HL-60 (cell line): ENCODE data around the gene BHMT.

Source experiments
- DNase-seq, 2 experiments: peaks; one replicate each; pipeline ENCODE4 v3.0.0-alpha.2; 2010 to 2020; ENCODE audit warnings: low read depth in 1 of 2, low spot score in 1 of 2
- H3K27ac ChIP-seq: fragments of 250-450 bp; sonication (Bioruptor Pico); replicated peaks from 2 replicates; pipeline ENCODE4 v1.5.1; 2020; ENCODE audit warnings: mild to moderate bottlenecking, moderate library complexity
- H3K27me3 ChIP-seq: fragments of 250-450 bp; sonication (Bioruptor Pico); 2 replicates; pipeline ENCODE4 v1.5.1; 2021; ENCODE audit warnings: mild to moderate bottlenecking, moderate library complexity; ENCODE audit not compliant: insufficient read depth, poor library complexity, severe bottlenecking
- H3K4me3 ChIP-seq: replicated peaks from 2 replicates; pipeline ENCODE4 v1.5.1; 2011; ENCODE audit warnings: mild to moderate bottlenecking, control low read depth, low read length; ENCODE audit not compliant: insufficient read depth
- GABPA ChIP-seq: IDR thresholded peaks from 2 replicates; pipeline ENCODE4 v1.6.1; 2012; ENCODE audit warnings: low read depth
- POLR2AphosphoS5 ChIP-seq: IDR thresholded peaks from 2 replicates; pipeline ENCODE4 v1.6.1; 2012; ENCODE audit warnings: low read depth
- SPI1 ChIP-seq: IDR thresholded peaks from 2 replicates; pipeline ENCODE4 v1.6.1; 2012; ENCODE audit warnings: low read depth, mild to moderate bottlenecking, borderline replicate concordance
- TF ChIP-seq, protein P1 (sequence below): IDR thresholded peaks from 2 replicates; pipeline ENCODE4 v1.6.1; 2012; ENCODE audit warnings: low read depth; ENCODE audit not compliant: insufficient replicate concordance
- TF ChIP-seq, protein P2 (sequence below): IDR thresholded peaks from one replicate; pipeline ENCODE4 v1.5.1; 2011; ENCODE audit warnings: low read length, control low read depth, inconsistent platforms; ENCODE audit not compliant: insufficient read depth

BHMT gene

GRCh38 chr5:79081779-79082178 is 29.8 kb upstream of the BHMT start:
- H3K27me3 ChIP-seq, result no peaks in the 10 kb centered on the region
- H3K4me3 ChIP-seq, result no peak overlapping the region
- TF ChIP-seq SPI1, result no peak
- TF ChIP-seq, protein P1, sequence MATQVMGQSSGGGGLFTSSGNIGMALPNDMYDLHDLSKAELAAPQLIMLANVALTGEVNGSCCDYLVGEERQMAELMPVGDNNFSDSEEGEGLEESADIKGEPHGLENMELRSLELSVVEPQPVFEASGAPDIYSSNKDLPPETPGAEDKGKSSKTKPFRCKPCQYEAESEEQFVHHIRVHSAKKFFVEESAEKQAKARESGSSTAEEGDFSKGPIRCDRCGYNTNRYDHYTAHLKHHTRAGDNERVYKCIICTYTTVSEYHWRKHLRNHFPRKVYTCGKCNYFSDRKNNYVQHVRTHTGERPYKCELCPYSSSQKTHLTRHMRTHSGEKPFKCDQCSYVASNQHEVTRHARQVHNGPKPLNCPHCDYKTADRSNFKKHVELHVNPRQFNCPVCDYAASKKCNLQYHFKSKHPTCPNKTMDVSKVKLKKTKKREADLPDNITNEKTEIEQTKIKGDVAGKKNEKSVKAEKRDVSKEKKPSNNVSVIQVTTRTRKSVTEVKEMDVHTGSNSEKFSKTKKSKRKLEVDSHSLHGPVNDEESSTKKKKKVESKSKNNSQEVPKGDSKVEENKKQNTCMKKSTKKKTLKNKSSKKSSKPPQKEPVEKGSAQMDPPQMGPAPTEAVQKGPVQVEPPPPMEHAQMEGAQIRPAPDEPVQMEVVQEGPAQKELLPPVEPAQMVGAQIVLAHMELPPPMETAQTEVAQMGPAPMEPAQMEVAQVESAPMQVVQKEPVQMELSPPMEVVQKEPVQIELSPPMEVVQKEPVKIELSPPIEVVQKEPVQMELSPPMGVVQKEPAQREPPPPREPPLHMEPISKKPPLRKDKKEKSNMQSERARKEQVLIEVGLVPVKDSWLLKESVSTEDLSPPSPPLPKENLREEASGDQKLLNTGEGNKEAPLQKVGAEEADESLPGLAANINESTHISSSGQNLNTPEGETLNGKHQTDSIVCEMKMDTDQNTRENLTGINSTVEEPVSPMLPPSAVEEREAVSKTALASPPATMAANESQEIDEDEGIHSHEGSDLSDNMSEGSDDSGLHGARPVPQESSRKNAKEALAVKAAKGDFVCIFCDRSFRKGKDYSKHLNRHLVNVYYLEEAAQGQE, result no peak
- TF ChIP-seq, protein P2, sequence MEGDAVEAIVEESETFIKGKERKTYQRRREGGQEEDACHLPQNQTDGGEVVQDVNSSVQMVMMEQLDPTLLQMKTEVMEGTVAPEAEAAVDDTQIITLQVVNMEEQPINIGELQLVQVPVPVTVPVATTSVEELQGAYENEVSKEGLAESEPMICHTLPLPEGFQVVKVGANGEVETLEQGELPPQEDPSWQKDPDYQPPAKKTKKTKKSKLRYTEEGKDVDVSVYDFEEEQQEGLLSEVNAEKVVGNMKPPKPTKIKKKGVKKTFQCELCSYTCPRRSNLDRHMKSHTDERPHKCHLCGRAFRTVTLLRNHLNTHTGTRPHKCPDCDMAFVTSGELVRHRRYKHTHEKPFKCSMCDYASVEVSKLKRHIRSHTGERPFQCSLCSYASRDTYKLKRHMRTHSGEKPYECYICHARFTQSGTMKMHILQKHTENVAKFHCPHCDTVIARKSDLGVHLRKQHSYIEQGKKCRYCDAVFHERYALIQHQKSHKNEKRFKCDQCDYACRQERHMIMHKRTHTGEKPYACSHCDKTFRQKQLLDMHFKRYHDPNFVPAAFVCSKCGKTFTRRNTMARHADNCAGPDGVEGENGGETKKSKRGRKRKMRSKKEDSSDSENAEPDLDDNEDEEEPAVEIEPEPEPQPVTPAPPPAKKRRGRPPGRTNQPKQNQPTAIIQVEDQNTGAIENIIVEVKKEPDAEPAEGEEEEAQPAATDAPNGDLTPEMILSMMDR, result no peak
- TF ChIP-seq POLR2AphosphoS5, result no peak
- TF ChIP-seq GABPA, result no peak
- no peak overlapping the region for H3K27ac ChIP-seq
- no peak for DNase-seq

GRCh38 chr5:79086116-79086515 is 25.5 kb upstream of the BHMT start:
- no peak for TF ChIP-seq POLR2AphosphoS5
- TF ChIP-seq GABPA, result no peak
- TF ChIP-seq, protein P1, result no peak
- TF ChIP-seq, protein P2, result no peak
- TF ChIP-seq SPI1, result no peak
- Histone ChIP-seq H3K27ac (no peak overlapping the region), H3K4me3 (no peak overlapping the region), H3K27me3 (no peaks in the 10 kb centered on the region)
- DNase-seq, result no peak

GRCh38 chr5:79088507-79088906 is 23.1 kb upstream of the BHMT start:
- no peaks in the 10 kb centered on the region for H3K27me3 ChIP-seq
- DNase-seq, result no peak
- no peak for TF ChIP-seq GABPA
- no peak for TF ChIP-seq SPI1
- TF ChIP-seq, protein P2, result no peak
- no peak for TF ChIP-seq POLR2AphosphoS5
- TF ChIP-seq, protein P1, result no peak
- no peak overlapping the region for H3K4me3 ChIP-seq
- H3K27ac ChIP-seq, result no peak overlapping the region
